Neural progenitor cell (in vitro differentiated cells): Measurements from ENCODE around the gene TUBA3C. TPM values are rescaled to one million over a fixed set of nuclear protein-coding genes. Genes with fewer than 3 reads are reported as not detected.

Experiments used
- DNase-seq: peaks from one replicate; pipeline ENCODE4 v3.0.0-alpha.2; 2016; ENCODE audit warnings: low spot score
- H2AFZ ChIP-seq: fragments of 200-600 bp; sonication (generic); replicated peaks from 2 replicates; pipeline ENCODE4 v1.6.1; 2016; ENCODE audit warnings: antibody characterized with exemption
- H3F3A ChIP-seq: fragments of 200-600 bp; sonication (generic); 2 replicates; pipeline ENCODE4 v1.6.1; 2016; ENCODE audit warnings: antibody characterized with exemption, low read depth
- H3K27ac ChIP-seq: fragments of 200-600 bp; sonication (generic); 2 replicates; pipeline ENCODE4 v1.5.1; 2016; ENCODE audit warnings: mild to moderate bottlenecking
- H3K27me3 ChIP-seq: fragments of 200-600 bp; sonication (generic); 2 replicates; pipeline ENCODE4 v1.6.1; 2016; ENCODE audit warnings: mild to moderate bottlenecking, moderate library complexity
- H3K36me3 ChIP-seq: fragments of 200-600 bp; sonication (generic); 2 replicates; pipeline ENCODE4 v1.5.1; 2016
- H3K4me1 ChIP-seq: fragments of 200-600 bp; sonication (generic); 2 replicates; pipeline ENCODE4 v1.6.1; 2016; ENCODE audit warnings: mixed run types
- H3K4me2 ChIP-seq: fragments of 200-600 bp; sonication (generic); 2 replicates; pipeline ENCODE4 v1.6.1; 2016
- H3K4me3 ChIP-seq: fragments of 200-600 bp; sonication (generic); 2 replicates; pipeline ENCODE4 v1.5.1; 2016
- H3K79me2 ChIP-seq: fragments of 200-600 bp; sonication (generic); 2 replicates; pipeline ENCODE4 v1.6.1; 2016; ENCODE audit warnings: low read depth
- H3K9ac ChIP-seq: fragments of 200-600 bp; sonication (generic); 2 replicates; pipeline ENCODE4 v1.6.1; 2016
- H3K9me3 ChIP-seq: fragments of 200-600 bp; sonication (generic); 2 replicates; pipeline ENCODE4 v1.5.1; 2016; ENCODE audit warnings: low read depth
- H4K20me1 ChIP-seq: fragments of 200-600 bp; sonication (generic); 2 replicates; pipeline ENCODE4 v1.6.1; 2016; ENCODE audit warnings: low read depth
- H3K27ac Mint-ChIP-seq: 3 replicates; pipeline ENCODE4 v1.8.0; 2021; ENCODE audit warnings: mixed read lengths
- H3K27me3 Mint-ChIP-seq: 2 replicates; pipeline ENCODE4 v1.8.0; 2022; ENCODE audit warnings: low read depth, mild to moderate bottlenecking, inconsistent platforms, moderate library complexity, mixed read lengths; ENCODE audit not compliant: insufficient read depth
- H3K36me3 Mint-ChIP-seq: 3 replicates; pipeline ENCODE4 v1.8.0; 2021; ENCODE audit warnings: mixed read lengths
- H3K4me1 Mint-ChIP-seq: 3 replicates; pipeline ENCODE4 v1.8.0; 2021; ENCODE audit warnings: mixed read lengths
- H3K4me3 Mint-ChIP-seq: 3 replicates; pipeline ENCODE4 v1.8.0; 2021; ENCODE audit warnings: mild to moderate bottlenecking, moderate library complexity, mixed read lengths
- H3K9me3 Mint-ChIP-seq: 3 replicates; pipeline ENCODE4 v1.8.0; 2020; ENCODE audit warnings: mixed read lengths
- CTCF ChIP-seq: fragments of 200-600 bp; sonication (generic); IDR thresholded peaks from 2 replicates; pipeline ENCODE4 v1.5.1; 2017; ENCODE audit warnings: antibody characterized with exemption, mild to moderate bottlenecking
- EZH2 ChIP-seq: fragments of 200-600 bp; sonication (generic); IDR thresholded peaks from 2 replicates; pipeline ENCODE4 v1.6.1; 2017; ENCODE audit warnings: antibody characterized with exemption, mild to moderate bottlenecking, moderate library complexity
- EZH2phosphoT487 ChIP-seq: fragments of 200-600 bp; sonication (generic); IDR thresholded peaks from 2 replicates; pipeline ENCODE4 v1.6.1; 2017; ENCODE audit warnings: antibody characterized with exemption
- total RNA-seq: library from RNA; depleted of rRNA; stranded (reverse); fragments of >200 nt; gene quantifications from 2 replicates; pipeline ENCODE4 v1.2.3, GENCODE V29; 2015; ENCODE audit warnings: low replicate concordance

Gene TUBA3C
- total RNA-seq, 1 donor from 2014 or later = not detected

- Histone ChIP-seq H3K4me2 (no peak overlapping the region), H4K20me1 (no peaks in the 10 kb centered on the region), H3K4me1 (no peaks in the 10 kb centered on the region), H3K36me3 (no peaks in the 10 kb centered on the region), H3K79me2 (no peaks in the 10 kb centered on the region), H3K27me3 (no peaks in the 10 kb centered on the region), H3K9me3 (peaks cover 6% of the 10 kb centered on the region), H3K9ac (no peak overlapping the region), H3K27ac (no peak overlapping the region), H3F3A (no peaks in the 10 kb centered on the region), H2AFZ (no peak overlapping the region), H3K4me3 (no peak overlapping the region)
- Mint-ChIP-seq H3K27ac (no peak overlapping the region), H3K4me1 (no peaks in the 10 kb centered on the region), H3K4me3 (no peak overlapping the region), H3K36me3 (no peaks in the 10 kb centered on the region), H3K9me3 (peaks cover 69% of the 10 kb centered on the region), H3K27me3 (no peaks in the 10 kb centered on the region)
- TF ChIP-seq EZH2 = no peak
- no peak for TF ChIP-seq CTCF
- no peak for TF ChIP-seq EZH2phosphoT487
- DNase-seq = no peak
Observed at GRCh38 chr13:19169991-19170390, 11.6 kb downstream of the TUBA3C start.

GRCh38 chr13:19169496-19169895, 12.1 kb downstream of the TUBA3C start:
- H3K27me3 ChIP-seq = no peaks in the 10 kb centered on the region
- H3K4me3 Mint-ChIP-seq = no peak overlapping the region
- no peak overlapping the region for H3K4me3 ChIP-seq
- no peaks in the 10 kb centered on the region for H3K4me1 Mint-ChIP-seq
- H3K79me2 ChIP-seq = no peaks in the 10 kb centered on the region
- H3F3A ChIP-seq = no peaks in the 10 kb centered on the region
- no peak for DNase-seq
- H3K27ac ChIP-seq = no peak overlapping the region
- no peaks in the 10 kb centered on the region for H4K20me1 ChIP-seq
- H3K27ac Mint-ChIP-seq = no peak overlapping the region
- no peaks in the 10 kb centered on the region for H3K4me1 ChIP-seq
- H3K9ac ChIP-seq = no peak overlapping the region
- H3K36me3 Mint-ChIP-seq = no peaks in the 10 kb centered on the region
- no peak overlapping the region for H3K4me2 ChIP-seq
- no peaks in the 10 kb centered on the region for H3K36me3 ChIP-seq
- no peak overlapping the region for H2AFZ ChIP-seq
- H3K27me3 Mint-ChIP-seq = no peaks in the 10 kb centered on the region
- H3K9me3 ChIP-seq = peaks cover 6% of the 10 kb centered on the region
- no peak for TF ChIP-seq EZH2
- no peak for TF ChIP-seq EZH2phosphoT487
- TF ChIP-seq CTCF = no peak
- H3K9me3 Mint-ChIP-seq = peaks cover 72% of the 10 kb centered on the region

GRCh38 chr13:19161308-19161707, 20.3 kb downstream of the TUBA3C start:
- Histone ChIP-seq H3K4me2 (no peak overlapping the region), H4K20me1 (no peaks in the 10 kb centered on the region), H2AFZ (no peak overlapping the region), H3K79me2 (no peaks in the 10 kb centered on the region), H3K27ac (no peak overlapping the region), H3K4me3 (no peak overlapping the region), H3K9me3 (peaks cover 5% of the 10 kb centered on the region), H3K9ac (no peak overlapping the region), H3K4me1 (no peaks in the 10 kb centered on the region), H3K27me3 (no peaks in the 10 kb centered on the region), H3F3A (no peaks in the 10 kb centered on the region), H3K36me3 (no peaks in the 10 kb centered on the region)
- Mint-ChIP-seq H3K27me3 (peaks cover 11% of the 10 kb centered on the region), H3K27ac (no peak overlapping the region), H3K9me3 (peaks cover 71% of the 10 kb centered on the region), H3K36me3 (peaks cover 2% of the 10 kb centered on the region), H3K4me1 (no peaks in the 10 kb centered on the region), H3K4me3 (no peak overlapping the region)
- TF ChIP-seq CTCF = no peak
- TF ChIP-seq EZH2phosphoT487 = no peak
- no peak for TF ChIP-seq EZH2
- no peak for DNase-seq
